HepG2 (cell line): ENCODE measurements around the gene RAN. TPM values are rescaled to one million over a fixed set of nuclear protein-coding genes. Genes with fewer than 3 reads are reported as not detected.

Experiments
- BHLHE40 ChIP-seq: IDR thresholded peaks from 2 replicates; pipeline ENCODE4 v1.6.1; 2011; ENCODE audit warnings: low read length, improper control_type of control experiment
- CSRNP2 ChIP-seq: sonication (generic); formaldehyde crosslinking; conservative IDR thresholded peaks from 2 replicates; pipeline ENCODE4 v1.8.0; 2022; ENCODE audit warnings: low read depth, missing genetic modification reagents
- DR1 ChIP-seq: sonication (generic); formaldehyde crosslinking; IDR thresholded peaks from 2 replicates; pipeline ENCODE4 v1.8.0; 2021; ENCODE audit warnings: mild to moderate bottlenecking, missing genetic modification reagents, inconsistent platforms
- E2F1 ChIP-seq: sonication (generic); formaldehyde crosslinking; IDR thresholded peaks from 2 replicates; pipeline ENCODE4 v1.5.0; 2020; ENCODE audit warnings: missing genetic modification reagents
- ELF4 ChIP-seq: sonication (generic); formaldehyde crosslinking; IDR thresholded peaks from 2 replicates; pipeline ENCODE4 v1.5.0; 2020; ENCODE audit warnings: missing genetic modification reagents, mild to moderate bottlenecking, moderate library complexity, borderline replicate concordance
- FOXO1 ChIP-seq: sonication (generic); formaldehyde crosslinking; IDR thresholded peaks from 2 replicates; pipeline ENCODE4 v1.4.0; 2020; ENCODE audit warnings: missing genetic modification reagents
- PHF8 ChIP-seq: sonication (generic); formaldehyde crosslinking; IDR thresholded peaks from 2 replicates; pipeline ENCODE4 v1.5.0; 2020; ENCODE audit warnings: missing genetic modification reagents
- PPARG ChIP-seq: conservative IDR thresholded peaks from 2 replicates; pipeline ENCODE4 v1.6.1; 2016; ENCODE audit warnings: missing biosample characterization, missing genetic modification reagents
- REPIN1 ChIP-seq: sonication (generic); formaldehyde crosslinking; IDR thresholded peaks from 2 replicates; pipeline ENCODE4 v1.8.0; 2022; ENCODE audit warnings: missing genetic modification reagents, low read depth, mild to moderate bottlenecking, borderline replicate concordance
- RNF2 ChIP-seq: fragments of 450-650 bp; conservative IDR thresholded peaks from 2 replicates; pipeline ENCODE4 v1.6.1; 2016; ENCODE audit warnings: low read depth
- TAF1 ChIP-seq: sonication (generic); formaldehyde crosslinking; IDR thresholded peaks from 2 replicates; pipeline ENCODE4 v1.4.0; 2020; ENCODE audit warnings: missing genetic modification reagents
- USF2 ChIP-seq, 2 experiments: sonication (generic) in 1 of 2; formaldehyde crosslinking in 1 of 2; IDR thresholded peaks; 2 replicates each; pipeline versions ENCODE4 v1.5.1 to v1.6.1; 2011 to 2020; ENCODE audit warnings: borderline replicate concordance in 1 of 2, low read depth in 1 of 2, low read length in 1 of 2, mild to moderate bottlenecking in 1 of 2, missing genetic modification reagents in 1 of 2, moderate library complexity in 1 of 2
- ZFP36L1 ChIP-seq: sonication (generic); formaldehyde crosslinking; IDR thresholded peaks from 2 replicates; pipeline ENCODE4 v1.8.0; 2022; ENCODE audit warnings: mild to moderate bottlenecking, missing genetic modification reagents, moderate library complexity
- ZFP62 ChIP-seq: sonication (generic); formaldehyde crosslinking; IDR thresholded peaks from 2 replicates; pipeline ENCODE4 v1.4.0; 2020; ENCODE audit warnings: missing genetic modification reagents
- ZNF576 ChIP-seq: sonication (generic); formaldehyde crosslinking; IDR thresholded peaks from 2 replicates; pipeline ENCODE4 v1.4.0; 2020; ENCODE audit warnings: mild to moderate bottlenecking, missing genetic modification reagents
- ZNF644 ChIP-seq: IDR thresholded peaks from 2 replicates; pipeline ENCODE4 v1.6.1; 2016; ENCODE audit warnings: low read depth
- ZNF879 ChIP-seq: sonication (generic); formaldehyde crosslinking; IDR thresholded peaks from 2 replicates; pipeline ENCODE4 v1.8.1; 2023; ENCODE audit warnings: missing genetic modification reagents
- polyA plus RNA-seq, 8 experiments: library from polyadenylated mRNA; depleted of rRNA in 3 of 8; stranded (reverse) in 7 of 8; unstranded in 1 of 8; fragments of >200 nt; fragmentation: Illumina TruSeq in 4 of 8; extraction: Trizol in 4 of 8; gene quantifications; 2 replicates each; pipeline versions ENCODE4 v1.2.1 to v1.2.3, GENCODE V29; 2011 to 2016; ENCODE audit warnings: low read depth in 4 of 8, missing spikeins in 1 of 8, mixed read lengths in 1 of 8; ENCODE audit not compliant: insufficient read depth in 1 of 8
- total RNA-seq, 5 experiments: library from RNA; depleted of rRNA; stranded (reverse); fragments of >200 nt; fragmentation: Illumina TruSeq; extraction: Trizol; gene quantifications; 2 replicates each; pipeline ENCODE4 v1.2.3, GENCODE V29; 2016; ENCODE audit warnings: low read depth in 1 of 5
- TF ChIP-seq, protein P1 (sequence below): sonication (generic); formaldehyde crosslinking; IDR thresholded peaks from 2 replicates; pipeline ENCODE4 v1.8.1; 2023; ENCODE audit warnings: mild to moderate bottlenecking, inconsistent platforms, moderate library complexity, missing genetic modification reagents, borderline replicate concordance
- TF ChIP-seq, protein P2 (sequence below): sonication (generic); IDR thresholded peaks from 2 replicates; pipeline ENCODE4 v1.6.1; 2016; ENCODE audit warnings: low read depth, borderline replicate concordance

The RAN gene
- total and polyA plus RNA-seq, 2 of the 13 experiments (the other 11 are each of a cell fraction or from before 2014, with no cell fraction given), result 1,335 to 1,630 TPM

DNA sequence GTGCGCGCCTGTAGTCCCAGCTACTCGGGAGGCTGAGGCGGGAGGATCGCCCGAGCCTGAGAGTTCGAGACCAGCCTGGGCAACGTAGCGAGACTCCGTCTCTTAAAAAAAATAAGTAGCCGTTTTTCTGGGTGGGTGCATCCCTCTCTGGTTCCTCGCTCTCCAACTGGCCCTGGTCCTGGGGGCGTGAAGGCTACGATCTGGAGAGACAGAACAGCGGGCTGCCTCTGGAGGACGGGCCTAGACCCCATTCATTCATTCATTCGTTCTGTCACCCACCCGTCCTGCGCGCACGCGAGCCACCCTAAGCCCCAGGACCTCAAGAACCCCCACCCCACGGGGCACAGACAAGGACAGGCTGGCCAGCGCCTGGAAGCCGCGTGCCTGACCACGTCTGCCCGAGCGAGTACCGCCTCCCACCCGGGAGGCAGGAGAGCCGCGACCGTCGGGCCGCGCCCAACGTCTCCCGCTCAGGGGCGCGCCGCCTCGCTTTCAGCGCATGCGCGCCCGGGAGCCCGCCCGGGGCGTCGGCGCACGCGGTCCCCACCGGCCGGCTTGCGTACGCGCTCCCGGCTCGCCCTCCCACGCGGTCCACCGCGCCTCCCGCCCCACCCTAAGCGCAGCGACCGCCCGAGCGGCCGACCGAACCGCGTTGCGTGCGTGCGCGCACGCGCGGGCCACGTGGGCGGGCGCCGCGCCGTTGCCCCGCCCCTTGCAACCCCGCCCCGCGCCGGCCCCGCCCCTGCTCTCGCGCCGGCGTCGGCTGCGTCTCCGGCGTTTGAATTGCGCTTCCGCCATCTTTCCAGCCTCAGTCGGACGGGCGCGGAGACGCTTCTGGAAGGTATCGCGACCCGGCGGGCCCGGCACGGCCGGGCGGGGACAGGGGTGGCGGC lies at the start of gene RAN (continued):
- TF ChIP-seq CSRNP2 (CRISPR knock-in tag), result no peak; the same call in 1 of the 2 replicates
- TF ChIP-seq, protein P1, sequence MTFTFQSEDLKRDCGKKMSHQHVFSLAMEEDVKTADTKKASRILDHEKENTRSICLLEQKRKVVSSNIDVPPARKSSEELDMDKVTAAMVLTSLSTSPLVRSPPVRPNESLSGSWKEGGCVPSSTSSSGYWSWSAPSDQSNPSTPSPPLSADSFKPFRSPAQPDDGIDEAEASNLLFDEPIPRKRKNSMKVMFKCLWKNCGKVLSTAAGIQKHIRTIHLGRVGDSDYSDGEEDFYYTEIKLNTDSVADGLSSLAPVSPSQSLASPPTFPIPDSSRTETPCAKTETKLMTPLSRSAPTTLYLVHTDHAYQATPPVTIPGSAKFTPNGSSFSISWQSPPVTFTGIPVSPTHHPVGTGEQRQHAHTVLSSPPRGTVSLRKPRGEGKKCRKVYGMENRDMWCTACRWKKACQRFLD (CRISPR knock-in tag), result no peak
- no peak for TF ChIP-seq ZNF576 (CRISPR knock-in tag)
- 0 out of 2 replicates have a peak, but pooled peaks have one; percentile 32 for TF ChIP-seq REPIN1
- peak; percentile 51; the same call in 1 of the 2 replicates for TF ChIP-seq DR1 (CRISPR knock-in tag)
- 0 out of 2 replicates have a peak, but pooled peaks have one; percentile 29 for TF ChIP-seq ZNF879
- peak; percentile 65; the same call in 1 of the 2 replicates for TF ChIP-seq E2F1
- no peak for TF ChIP-seq ZFP36L1 (CRISPR knock-in tag)
- TF ChIP-seq FOXO1 (CRISPR knock-in tag), result peak; percentile 62; the same call in 1 of the 2 replicates
- peak; percentile 87 for TF ChIP-seq RNF2
- TF ChIP-seq ELF4, result no peak
- TF ChIP-seq, protein P2, sequence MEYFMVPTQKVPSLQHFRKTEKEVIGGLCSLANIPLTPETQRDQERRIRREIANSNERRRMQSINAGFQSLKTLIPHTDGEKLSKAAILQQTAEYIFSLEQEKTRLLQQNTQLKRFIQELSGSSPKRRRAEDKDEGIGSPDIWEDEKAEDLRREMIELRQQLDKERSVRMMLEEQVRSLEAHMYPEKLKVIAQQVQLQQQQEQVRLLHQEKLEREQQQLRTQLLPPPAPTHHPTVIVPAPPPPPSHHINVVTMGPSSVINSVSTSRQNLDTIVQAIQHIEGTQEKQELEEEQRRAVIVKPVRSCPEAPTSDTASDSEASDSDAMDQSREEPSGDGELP, result no peak
- TF ChIP-seq USF2 (IDR thresholded peaks at IDR 0.05; ENCODE audit: low read depth, low read length), result no peak; the same call in 1 of the 2 replicates
- no peak for TF ChIP-seq USF2 (CRISPR knock-in tag; IDR thresholded peaks at IDR 0.05; ENCODE audit: borderline replicate concordance)
- no peak for TF ChIP-seq PPARG (CRISPR knock-in tag)
- no peak; the same call in 1 of the 2 replicates for TF ChIP-seq ZFP62
- TF ChIP-seq PHF8 (CRISPR knock-in tag), result peak; percentile 71
- TF ChIP-seq ZNF644 (CRISPR knock-in tag), result no peak
- TF ChIP-seq BHLHE40, result peak; percentile 30; the same call in 1 of the 2 replicates
- peak; percentile 62 for TF ChIP-seq TAF1 (CRISPR knock-in tag)
